Endothelial cell of umbilical vein (primary cell): Measurements from ENCODE around the gene ZNF563. TPM values are rescaled to one million over a fixed set of nuclear protein-coding genes. Genes with fewer than 3 reads are reported as not detected.

Experiments
- BruUV-seq: library from RNA; stranded (reverse); fragments of 400-500 nt; replicated peaks from 2 replicates; lab custom pipeline; 2021; lab: Mats Ljungman, UMichigan
- CTCF ChIA-PET: fragments of 300-600, 350-600 bp; sonication (Branson Sonifier 250); formaldehyde crosslinking; loops from one replicate; lab custom pipeline; 2021; ENCODE audit warnings: antibody characterized with exemption, inconsistent platforms; lab: Charles Lee
- POLR2A ChIA-PET: fragments of 300-600, 350-600 bp; sonication (Branson Sonifier 250); formaldehyde crosslinking; loops from one replicate; lab custom pipeline; 2021; ENCODE audit warnings: antibody characterized with exemption, inconsistent platforms; lab: Charles Lee
- DNase-seq: peaks from one replicate; pipeline ENCODE4 v3.0.0-alpha.2; 2011; ENCODE audit warnings: low read depth, low spot score
- FAIRE-seq: peaks from 2 replicates; lab custom pipeline; 2011; peaks lifted over from hg19 to GRCh38; lab: Jason Lieb, UNC
- H2AFZ ChIP-seq: 2 replicates; pipeline ENCODE4 v1.6.0; 2012; ENCODE audit warnings: low read depth, low read length, control low read depth, inconsistent platforms
- H3K27ac ChIP-seq: 2 replicates; pipeline ENCODE4 v1.5.1; 2011; ENCODE audit warnings: low read depth, mild to moderate bottlenecking, control low read depth, low read length, moderate library complexity; ENCODE audit not compliant: insufficient read depth
- H3K27me3 ChIP-seq, 2 experiments: 2 replicates each; pipeline versions ENCODE4 v1.6.0 to v1.6.1; 2011; ENCODE audit warnings: low read length in 2 of 2, mixed read lengths in 1 of 2; ENCODE audit not compliant: control insufficient read depth in 2 of 2, insufficient read depth in 2 of 2
- H3K36me3 ChIP-seq, 2 experiments: 2 replicates in 1 of 2; 3 replicates in 1 of 2; pipeline ENCODE4 v1.5.1; 2011; ENCODE audit warnings: low read length in 2 of 2, mild to moderate bottlenecking in 1 of 2, moderate library complexity in 1 of 2; ENCODE audit not compliant: control insufficient read depth in 2 of 2, insufficient read depth in 2 of 2; ENCODE audit errors: extremely low read depth in 1 of 2
- H3K4me1 ChIP-seq: 3 replicates; pipeline ENCODE4 v1.5.1; 2011; ENCODE audit warnings: mild to moderate bottlenecking, low read length; ENCODE audit not compliant: control insufficient read depth, insufficient read depth; ENCODE audit errors: extremely low read depth
- H3K4me2 ChIP-seq: 2 replicates; pipeline ENCODE4 v1.6.1; 2011; ENCODE audit warnings: low read length, control low read depth, mixed read lengths; ENCODE audit not compliant: insufficient read depth
- H3K4me3 ChIP-seq, 3 experiments: fragments of 200-600 bp in 1 of 3; sonication (generic), shearing (Covaris generic) in 1 of 3; replicated peaks in 1 of 3; 2 replicates each; pipeline ENCODE4 v1.5.1; 2011 to 2016; ENCODE audit warnings: control low read depth in 3 of 3, low read length in 3 of 3, mild to moderate bottlenecking in 2 of 3, inconsistent platforms in 1 of 3, low read depth in 1 of 3, moderate library complexity in 1 of 3; ENCODE audit not compliant: insufficient read depth in 1 of 3
- H3K79me2 ChIP-seq: 2 replicates; pipeline ENCODE4 v1.6.0; 2012; ENCODE audit warnings: low read length, inconsistent platforms; ENCODE audit not compliant: control insufficient read depth, insufficient read depth
- H3K9ac ChIP-seq: replicated peaks from 2 replicates; pipeline ENCODE3; 2011; ENCODE audit warnings: low read length, control low read depth; ENCODE audit not compliant: insufficient read depth; ENCODE audit errors: extremely low read depth
- H3K9me1 ChIP-seq: replicated peaks from 3 replicates; pipeline ENCODE4 v1.6.0; 2011; ENCODE audit warnings: mild to moderate bottlenecking, low read length; ENCODE audit not compliant: control insufficient read depth, insufficient read depth; ENCODE audit errors: extremely low read depth
- H3K9me3 ChIP-seq: replicated peaks from 2 replicates; pipeline ENCODE4 v1.5.1; 2012; ENCODE audit warnings: low read length, inconsistent platforms; ENCODE audit not compliant: control insufficient read depth, insufficient read depth
- H4K20me1 ChIP-seq: replicated peaks from 2 replicates; pipeline ENCODE3; 2011; ENCODE audit warnings: mild to moderate bottlenecking, low read length; ENCODE audit not compliant: control insufficient read depth, insufficient read depth; ENCODE audit errors: extremely low read depth
- EZH2 ChIP-seq: IDR thresholded peaks from 2 replicates; pipeline ENCODE4 v1.6.1; 2012; ENCODE audit warnings: borderline replicate concordance, low read depth, mild to moderate bottlenecking, moderate library complexity, low read length, inconsistent platforms; ENCODE audit not compliant: severe bottlenecking
- FOS ChIP-seq: IDR thresholded peaks from 2 replicates; pipeline ENCODE4 v1.6.1; 2011; ENCODE audit warnings: mild to moderate bottlenecking, low read length, moderate library complexity, borderline replicate concordance; ENCODE audit not compliant: insufficient read depth
- GATA2 ChIP-seq: IDR thresholded peaks from 2 replicates; pipeline ENCODE4 v1.7.0; 2011; ENCODE audit warnings: low read depth, mild to moderate bottlenecking, moderate library complexity, mixed read lengths, low read length; ENCODE audit not compliant: insufficient read length, insufficient read depth
- JUN ChIP-seq: IDR thresholded peaks from 2 replicates; pipeline ENCODE4 v1.6.1; 2011; ENCODE audit warnings: borderline replicate concordance, low read depth; ENCODE audit not compliant: insufficient read length, insufficient read depth
- MYC ChIP-seq: IDR thresholded peaks from one replicate; pipeline ENCODE4 v1.6.1; 2011; ENCODE audit warnings: mild to moderate bottlenecking, low read depth, low read length
- POLR2A ChIP-seq: IDR thresholded peaks from 2 replicates; pipeline ENCODE4 v1.6.1; 2012; ENCODE audit warnings: low read depth, mild to moderate bottlenecking, control low read depth, low read length
- POLR2AphosphoS5 ChIP-seq: IDR thresholded peaks from 2 replicates; pipeline ENCODE4 v1.6.1; 2012; ENCODE audit warnings: low read depth, mild to moderate bottlenecking, control low read depth, low read length, moderate library complexity; ENCODE audit not compliant: insufficient read depth
- dilution Hi-C: fragments of 300-500 bp; cut with MboI; formaldehyde crosslinking; loops from one replicate; pipeline ENCODE4 v1.15.0; 2019; ENCODE audit warnings: low sequenced_read_pairs; ENCODE audit not compliant: extremely low pct_ligation_motif_present
- intact Hi-C: fragments of 100-400 bp; cut with micrococcal nuclease; formaldehyde crosslinking; loops from one replicate; pipeline ENCODE4 v1.10.0; 2022
- polyA plus RNA-seq, 4 experiments: library from polyadenylated mRNA; depleted of rRNA in 3 of 4; stranded (reverse) in 3 of 4; unstranded in 1 of 4; fragments of >200 nt; gene quantifications; 2 replicates each; pipeline versions ENCODE4 v1.2.1 to v1.2.3, GENCODE V29; 2011 to 2012; ENCODE audit warnings: missing spikeins in 1 of 4
- total RNA-seq: library from RNA; stranded (reverse); gene quantifications from 2 replicates; pipeline ENCODE4 v1.2.3, GENCODE V29; 2021
- TF ChIP-seq, protein P1 (sequence below), 2 donors: IDR thresholded peaks; 1 replicate in 1 of 2; 2 replicates in 1 of 2; pipeline ENCODE4 v1.5.1; 2011; ENCODE audit warnings: low read length in 2 of 2, mild to moderate bottlenecking in 2 of 2, moderate library complexity in 2 of 2, control low read depth in 1 of 2, inconsistent platforms in 1 of 2, low read depth in 1 of 2; ENCODE audit not compliant: insufficient read depth in 1 of 2; ENCODE audit errors: extremely low read depth in 1 of 2
- TF ChIP-seq, protein P2 (sequence below): IDR thresholded peaks from 2 replicates; pipeline ENCODE4 v1.6.1; 2011; ENCODE audit not compliant: insufficient read depth, insufficient read length

ZNF563 gene
- total and polyA plus RNA-seq, 2 donors (not counting 3 experiments of a cell fraction or from before 2014, with no cell fraction given), result 0.35 to 1.1 TPM

DNA sequence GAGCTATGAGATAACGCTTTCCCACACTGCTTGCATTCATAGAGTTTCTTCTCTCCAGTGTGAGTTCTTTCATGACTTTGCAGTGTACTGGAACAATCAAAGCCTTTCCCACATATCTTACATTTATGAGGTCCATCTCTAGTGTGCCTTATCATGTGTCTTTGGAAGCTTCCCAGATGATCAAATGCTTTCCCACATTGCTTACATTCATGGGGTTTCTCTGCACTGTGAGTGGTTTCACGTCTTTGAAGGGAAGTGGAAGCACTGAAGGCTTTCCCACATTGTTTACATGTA is 47.0 kb upstream of the ZNF563 start:
- intact Hi-C loops (no loop called here), dilution Hi-C loops (no loop called here)
- POLR2A ChIA-PET, result no interaction called here
- no peaks in the 10 kb centered on the region for H3K9me1 ChIP-seq
- H3K4me2 ChIP-seq, result no peak overlapping the region
- H3K4me3 ChIP-seq, result no peak overlapping the region
- no peaks in the 10 kb centered on the region for H3K79me2 ChIP-seq
- H3K27me3 ChIP-seq, result no peaks in the 10 kb centered on the region
- BruUV-seq, result no TSS peak
- H3K27ac ChIP-seq, result no peak overlapping the region
- H3K4me1 ChIP-seq, result no peaks in the 10 kb centered on the region
- no peak for TF ChIP-seq MYC
- TF ChIP-seq POLR2A, result no peak
- no peak for TF ChIP-seq JUN
- no peak for TF ChIP-seq POLR2AphosphoS5
- no peak for TF ChIP-seq EZH2
- no peaks in the 10 kb centered on the region for H4K20me1 ChIP-seq
- DNase-seq (no peak), FAIRE-seq (no peak)
- CTCF ChIA-PET, result no interaction called here
- H2AFZ ChIP-seq, result no peak overlapping the region
- H3K9me3 ChIP-seq, result no peaks in the 10 kb centered on the region
- no peak overlapping the region for H3K9ac ChIP-seq
- H3K36me3 ChIP-seq, result no peaks in the 10 kb centered on the region

DNA sequence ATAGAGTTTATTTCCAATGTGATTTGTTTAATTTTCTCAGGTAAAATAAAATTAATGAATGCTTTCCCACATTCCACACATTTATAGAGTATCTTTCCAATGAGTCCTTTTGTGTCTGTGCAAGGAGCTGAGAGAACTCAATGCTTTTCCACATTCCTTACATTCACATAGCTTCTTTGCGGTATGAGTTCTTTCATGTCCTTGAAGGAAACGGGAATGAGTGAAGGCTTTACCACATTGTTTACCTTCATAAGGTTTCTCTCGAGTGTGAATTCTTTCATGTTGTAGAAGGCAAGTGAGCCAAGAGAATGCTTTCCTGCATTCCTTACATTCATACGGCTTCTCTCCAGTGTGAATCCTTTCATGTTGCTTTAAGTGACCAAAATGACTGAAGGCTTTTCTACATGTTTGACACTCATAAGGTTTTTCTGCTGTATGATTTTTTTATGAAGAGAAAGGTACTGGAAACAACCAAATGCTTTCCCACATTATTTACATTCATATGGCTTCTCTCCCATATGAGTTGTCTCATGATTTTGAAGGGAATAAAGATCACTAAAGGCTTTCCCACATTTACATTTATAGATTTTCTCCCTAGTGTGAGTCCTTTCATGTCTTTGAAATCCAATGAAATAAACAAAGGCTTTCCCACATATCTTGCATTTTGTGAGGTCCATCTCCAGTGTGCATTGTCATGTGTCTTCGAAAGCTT is 46.5 kb upstream of the ZNF563 start:
- Histone ChIP-seq H3K9ac (no peak overlapping the region), H3K36me3 (no peaks in the 10 kb centered on the region), H3K27me3 (no peaks in the 10 kb centered on the region), H3K4me1 (no peaks in the 10 kb centered on the region), H3K79me2 (no peaks in the 10 kb centered on the region), H2AFZ (no peak overlapping the region), H3K9me1 (no peaks in the 10 kb centered on the region), H3K9me3 (no peaks in the 10 kb centered on the region), H3K4me3 (no peak overlapping the region), H4K20me1 (no peaks in the 10 kb centered on the region), H3K27ac (no peak overlapping the region), H3K4me2 (no peak overlapping the region)
- DNase-seq, result no peak
- BruUV-seq, result no TSS peak
- FAIRE-seq, result no peak
- no peak for TF ChIP-seq POLR2AphosphoS5
- TF ChIP-seq JUN, result no peak
- TF ChIP-seq EZH2, result no peak
- TF ChIP-seq, protein P1, sequence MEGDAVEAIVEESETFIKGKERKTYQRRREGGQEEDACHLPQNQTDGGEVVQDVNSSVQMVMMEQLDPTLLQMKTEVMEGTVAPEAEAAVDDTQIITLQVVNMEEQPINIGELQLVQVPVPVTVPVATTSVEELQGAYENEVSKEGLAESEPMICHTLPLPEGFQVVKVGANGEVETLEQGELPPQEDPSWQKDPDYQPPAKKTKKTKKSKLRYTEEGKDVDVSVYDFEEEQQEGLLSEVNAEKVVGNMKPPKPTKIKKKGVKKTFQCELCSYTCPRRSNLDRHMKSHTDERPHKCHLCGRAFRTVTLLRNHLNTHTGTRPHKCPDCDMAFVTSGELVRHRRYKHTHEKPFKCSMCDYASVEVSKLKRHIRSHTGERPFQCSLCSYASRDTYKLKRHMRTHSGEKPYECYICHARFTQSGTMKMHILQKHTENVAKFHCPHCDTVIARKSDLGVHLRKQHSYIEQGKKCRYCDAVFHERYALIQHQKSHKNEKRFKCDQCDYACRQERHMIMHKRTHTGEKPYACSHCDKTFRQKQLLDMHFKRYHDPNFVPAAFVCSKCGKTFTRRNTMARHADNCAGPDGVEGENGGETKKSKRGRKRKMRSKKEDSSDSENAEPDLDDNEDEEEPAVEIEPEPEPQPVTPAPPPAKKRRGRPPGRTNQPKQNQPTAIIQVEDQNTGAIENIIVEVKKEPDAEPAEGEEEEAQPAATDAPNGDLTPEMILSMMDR (IDR thresholded peaks at IDR 0.05; ENCODE audit: extremely low read depth in 1 of 2, insufficient read depth in 1 of 2, low read depth in 1 of 2, low read length in 2 of 2), result no peak
- TF ChIP-seq, protein P2, sequence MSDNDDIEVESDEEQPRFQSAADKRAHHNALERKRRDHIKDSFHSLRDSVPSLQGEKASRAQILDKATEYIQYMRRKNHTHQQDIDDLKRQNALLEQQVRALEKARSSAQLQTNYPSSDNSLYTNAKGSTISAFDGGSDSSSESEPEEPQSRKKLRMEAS, result no peak
- no peak for TF ChIP-seq POLR2A
- TF ChIP-seq GATA2, result no peak
- TF ChIP-seq FOS, result no peak
- no peak for TF ChIP-seq MYC
- intact Hi-C loops, result no loop called here
- POLR2A ChIA-PET, result no interaction called here
- CTCF ChIA-PET, result no interaction called here
- dilution Hi-C loops, result no loop called here
